Fibroblast of skin of abdomen (primary cell): ENCODE measurements around the gene HERC2.

Experiments
- DNase-seq: peaks from one replicate; pipeline ENCODE4 v3.0.0-alpha.2; 2013

Gene HERC2

GRCh38 chr15:28109626-28110455 lies 212.1 kb downstream of the HERC2 start:
- DNase-seq, result no peak

GRCh38 chr15:28107904-28108275 lies 214.1 kb downstream of the HERC2 start:
- DNase-seq, result no peak

GRCh38 chr15:28107111-28107903 lies 214.7 kb downstream of the HERC2 start:
- no peak for DNase-seq

- no peak for DNase-seq
Observed at GRCh38 chr15:28106294-28107110, 215.5 kb downstream of the HERC2 start.

GRCh38 chr15:28105793-28106192 lies 216.2 kb downstream of the HERC2 start:
- DNase-seq, result no peak

- no peak for DNase-seq
Observed at GRCh38 chr15:28105224-28105791, 216.7 kb downstream of the HERC2 start.

DNA sequence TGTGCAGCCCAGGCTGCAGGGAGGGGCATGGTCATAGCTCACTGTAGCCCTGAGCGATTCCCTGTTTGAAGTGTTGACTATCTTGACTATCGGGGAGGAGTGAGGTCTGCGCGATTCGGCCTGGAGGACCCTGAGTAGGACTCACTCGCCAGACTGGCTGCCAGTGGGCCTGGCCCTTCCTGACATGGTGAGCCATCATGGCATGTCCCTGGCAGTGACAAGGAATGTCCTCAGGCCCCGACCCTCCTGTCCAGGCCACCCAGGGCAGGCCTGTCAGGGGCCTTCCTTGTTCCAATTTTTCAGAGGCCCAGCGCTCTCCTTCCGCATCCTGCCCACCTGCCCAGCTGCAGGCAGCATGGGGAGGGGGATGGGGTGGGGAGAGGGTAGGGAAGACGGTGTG lies 217.7 kb downstream of the HERC2 start:
- no peak for DNase-seq

DNA sequence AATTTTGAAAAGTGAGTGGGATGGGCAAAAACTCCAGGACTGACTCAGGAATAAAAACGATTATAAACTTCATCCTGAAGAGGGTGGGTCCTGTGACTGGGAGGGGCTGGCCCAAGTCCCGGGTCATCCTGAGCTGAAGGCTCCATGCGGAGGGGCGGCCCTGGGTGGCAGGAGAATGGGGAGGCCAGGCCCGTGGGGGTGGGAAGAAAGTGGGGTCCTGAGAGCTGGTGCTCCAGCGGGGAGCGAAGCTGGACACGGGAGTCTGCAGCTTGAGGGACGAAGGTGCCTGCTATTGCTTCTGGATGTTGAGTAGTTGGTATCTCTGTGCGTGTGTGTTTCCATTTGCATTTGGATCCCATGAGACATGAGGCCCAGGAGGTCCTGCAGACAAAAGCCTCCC lies 218.1 kb downstream of the HERC2 start:
- no peak for DNase-seq

- DNase-seq, result no peak
Observed at GRCh38 chr15:28101983-28102441, 220.0 kb downstream of the HERC2 start.

GRCh38 chr15:28101201-28101600 lies 220.8 kb downstream of the HERC2 start:
- DNase-seq, result no peak

GRCh38 chr15:28100516-28101195 lies 221.3 kb downstream of the HERC2 start:
- DNase-seq, result no peak

DNA sequence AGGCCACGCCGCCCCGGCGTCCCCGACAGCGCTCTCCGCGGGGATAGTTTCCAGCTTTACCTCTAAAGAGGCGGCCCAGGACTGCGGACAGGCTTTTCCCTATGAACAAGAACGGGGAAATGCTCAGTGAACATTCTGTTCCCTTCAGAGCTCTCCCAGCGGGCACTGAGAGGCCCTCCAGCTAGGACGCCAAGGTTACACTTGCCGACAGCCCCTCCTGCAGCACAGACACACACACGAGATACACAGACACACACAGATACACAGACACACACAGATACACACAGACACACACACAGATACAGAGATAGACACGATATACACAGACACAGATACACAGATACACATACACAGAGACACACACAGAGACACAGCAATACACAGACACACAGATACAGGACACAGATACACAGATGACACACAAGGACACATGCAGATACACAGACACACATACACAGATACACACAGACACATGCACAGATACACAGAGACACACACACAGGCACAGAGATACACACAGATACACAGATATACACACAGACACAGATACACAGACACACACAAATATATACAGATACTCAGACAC lies 222.3 kb downstream of the HERC2 start:
- no peak for DNase-seq

DNA sequence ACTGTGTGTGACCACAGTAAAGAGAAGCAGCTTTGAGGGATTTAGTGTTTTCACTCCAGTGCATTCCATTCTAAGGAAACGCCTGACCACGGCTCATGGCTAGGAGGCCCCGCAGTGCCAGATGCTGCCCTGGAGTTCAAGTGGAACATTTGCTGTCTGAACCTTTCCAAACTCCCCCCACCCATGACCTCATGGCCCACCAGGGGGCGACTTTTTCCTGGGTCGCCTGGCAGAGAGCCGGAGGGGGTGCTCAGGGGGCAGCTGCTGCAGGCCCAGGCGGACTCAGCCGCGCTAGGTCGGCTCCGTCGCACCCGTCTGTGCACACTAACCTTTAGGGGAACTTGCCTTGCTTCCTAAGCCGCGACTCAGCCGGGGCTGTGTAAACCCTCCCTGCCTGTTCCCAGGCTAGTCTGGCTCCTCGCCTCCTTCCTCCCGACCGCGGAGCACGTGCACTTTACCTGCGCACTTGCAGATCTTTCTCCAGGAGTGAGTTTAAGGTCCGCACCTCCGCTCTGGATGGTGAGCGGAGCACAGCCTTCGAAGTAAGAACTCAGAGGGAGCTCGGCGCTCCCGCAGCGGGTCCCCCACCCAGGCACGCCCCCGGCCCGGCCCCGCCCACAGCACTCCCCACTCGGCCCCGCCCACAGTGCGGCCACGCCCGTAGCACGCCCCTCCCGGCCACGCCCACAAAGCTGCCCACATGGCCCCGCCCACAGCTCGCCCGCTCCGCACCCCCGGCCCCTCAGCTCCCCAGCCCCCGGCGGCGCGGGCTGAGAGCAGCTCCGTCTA lies 223.0 kb downstream of the HERC2 start, which contains the start of gene OCA2:
Gene OCA2, minus strand, starts transcription at position 550 of the 789 bp plus-strand sequence. CDS start 17,441 bp downstream, outside the sequence.
- peak; percentile 62 for DNase-seq

GRCh38 chr15:28098360-28098765 lies 223.6 kb downstream of the HERC2 start:
- no peak for DNase-seq

DNA sequence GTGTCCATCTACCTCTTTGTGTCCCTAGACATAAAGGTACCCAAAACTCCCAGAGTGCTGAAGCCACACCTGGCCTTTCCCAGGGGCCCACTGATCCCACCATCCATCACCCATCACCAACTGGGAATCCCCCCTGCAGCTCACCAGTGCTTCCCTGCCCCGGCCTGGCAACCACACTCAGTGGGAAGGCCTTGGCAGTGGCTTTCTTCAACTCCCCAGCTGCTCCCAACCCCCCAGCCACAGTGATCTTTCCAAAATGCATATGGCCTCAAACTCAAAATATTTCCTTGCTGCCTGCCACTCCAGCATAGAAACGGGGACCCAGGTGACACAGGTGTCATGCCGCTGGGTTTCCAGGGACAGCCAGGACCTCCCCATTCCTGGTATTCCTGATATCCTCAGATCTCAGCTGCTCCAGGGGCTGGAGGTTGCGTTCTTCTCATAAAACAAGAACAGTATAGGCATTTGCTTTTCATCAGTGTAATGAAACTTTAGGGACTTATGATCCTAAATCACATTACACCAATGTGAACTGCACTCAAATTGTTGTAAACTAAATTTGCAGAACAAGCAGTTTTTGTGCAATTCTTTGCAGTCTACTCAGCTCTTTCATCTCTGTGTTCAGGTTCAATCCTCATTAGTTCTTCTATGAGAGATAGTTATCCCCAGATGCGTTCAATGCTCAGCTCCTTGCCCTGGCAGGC lies 224.2 kb downstream of the HERC2 start:
- no peak for DNase-seq

DNA sequence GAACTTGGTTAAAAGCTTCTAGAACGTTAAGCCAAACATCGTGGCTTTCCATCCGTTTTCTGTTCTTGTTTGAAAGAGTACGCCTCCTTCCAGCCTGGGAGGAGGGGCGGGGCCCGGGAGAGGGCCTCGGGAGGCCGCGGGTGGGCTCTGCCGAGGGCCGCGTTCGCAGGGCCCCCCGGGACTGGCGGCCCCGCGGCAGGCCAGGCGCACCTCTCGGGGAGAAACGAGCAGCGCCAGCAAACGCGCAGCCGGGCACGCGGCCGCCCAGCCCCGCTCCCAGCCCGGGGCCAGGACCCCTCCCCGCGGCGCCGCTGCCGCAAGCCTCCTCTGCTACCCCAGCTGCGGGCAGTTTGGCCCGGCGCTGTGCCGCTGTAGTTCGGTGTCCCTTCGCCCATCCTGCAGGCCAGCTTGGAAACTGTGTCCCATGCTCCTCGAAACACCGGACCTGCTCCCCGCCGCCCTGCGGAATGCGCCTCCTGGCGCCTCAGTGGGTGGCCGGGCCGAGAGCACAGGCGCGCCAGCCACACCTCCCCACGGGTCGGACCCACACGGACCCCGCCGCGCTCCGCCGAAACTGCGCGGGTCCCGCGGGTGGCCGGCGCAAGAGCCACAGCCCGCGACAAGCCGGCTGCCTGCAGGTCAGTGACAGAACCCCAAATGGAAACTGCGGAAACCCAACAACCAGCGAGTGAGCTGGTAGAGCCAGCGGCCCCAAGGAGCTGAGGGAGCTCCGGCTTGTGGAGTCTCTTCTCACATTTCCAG lies 225.1 kb downstream of the HERC2 start:
- DNase-seq, result no peak

DNA sequence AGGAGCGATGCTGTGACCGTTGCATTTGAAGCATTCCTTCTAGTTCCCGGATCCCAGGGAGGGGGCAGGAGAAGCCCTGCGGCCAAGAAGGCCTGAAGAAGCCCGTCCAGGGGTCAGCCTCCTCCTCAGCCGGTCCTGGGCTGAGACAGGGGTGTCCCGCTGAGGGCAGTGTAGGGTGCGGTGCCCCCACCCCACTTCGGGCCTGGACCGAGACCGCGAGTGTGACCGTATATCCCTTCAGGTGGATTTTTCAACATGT lies 225.6 kb downstream of the HERC2 start:
- DNase-seq, result no peak

DNA sequence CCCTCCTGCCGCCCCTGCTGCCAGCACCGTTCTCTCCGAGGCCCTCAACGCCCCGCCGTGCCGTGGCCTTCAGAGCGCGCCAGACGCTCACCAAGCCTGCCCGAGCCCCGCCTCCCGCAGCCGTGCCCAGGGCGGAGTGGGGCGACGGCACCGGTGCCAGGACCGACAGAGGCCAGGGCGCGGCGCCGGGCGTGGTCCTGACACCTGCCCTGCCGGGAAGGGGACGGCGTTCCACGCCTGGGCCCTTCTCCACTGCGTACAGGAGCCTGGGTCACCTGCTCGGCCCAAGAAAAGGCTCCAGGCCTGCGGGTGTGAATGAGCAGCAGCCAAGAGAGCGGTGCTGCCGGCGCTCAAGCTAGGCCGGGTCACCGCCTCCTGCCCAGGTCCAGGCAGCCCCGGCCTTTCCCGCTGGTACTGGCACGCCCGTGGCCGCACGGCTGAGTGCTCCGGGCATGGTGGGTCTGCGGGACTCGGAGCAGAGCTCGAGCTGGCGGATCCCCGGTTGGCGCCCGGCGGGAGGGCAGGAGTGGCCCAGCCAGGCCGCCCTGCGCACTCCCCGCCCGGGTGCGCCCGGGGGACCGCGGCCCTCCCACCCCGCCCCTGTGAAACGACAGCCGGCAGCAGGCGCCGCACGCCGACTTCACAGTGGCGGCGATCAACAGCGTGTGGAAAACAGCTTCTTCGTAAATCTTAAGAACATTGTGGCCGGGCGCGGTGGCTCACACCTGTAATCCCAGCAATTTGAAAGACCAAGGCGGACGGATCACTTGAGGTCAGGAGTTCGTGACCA lies 227.1 kb downstream of the HERC2 start:
- DNase-seq, result no peak
